ENCODE measurements around the gene MRPL53. TPM values are rescaled to one million over a fixed set of nuclear protein-coding genes. Genes with fewer than 3 reads are reported as not detected.
A peak's percentile ranks its signal among the peaks of the same experiment; 100 is the strongest.

MRPL53 gene
- total RNA-seq, 2 donors from 2014 or later, result 82.4 to 99.4 TPM

- ATAC-seq (no peak), DNase-seq (ENCODE audit: low spot score in 2 of 2) (no peak)
- Mint-ChIP-seq H3K9me3 (no peaks in the 10 kb centered on the region), H3K27ac (peak overlapping the region in 1 of 2 donors; percentile 75), H3K36me3 (peaks cover 27 to 38% of the 10 kb centered on the region in 2 donors)
These were observed 32.1 kb upstream of the MRPL53 start for GRCh38 chr2:74504591-74504990.

- H3K36me3 Mint-ChIP-seq, result peaks cover 27 to 38% of the 10 kb centered on the region in 2 donors
- DNase-seq (ENCODE audit: low spot score in 2 of 2) (no peak), ATAC-seq (no peak)
- no peak overlapping the region for H3K27ac Mint-ChIP-seq
- H3K9me3 Mint-ChIP-seq, result no peaks in the 10 kb centered on the region
These were observed 31.3 kb upstream of the MRPL53 start for GRCh38 chr2:74503506-74504475.

- peak; percentile 57 to 72 for DNase-seq (ENCODE audit: low spot score in 2 of 2)
- Mint-ChIP-seq H3K9me3 (no peaks in the 10 kb centered on the region), H3K27ac (no peak overlapping the region), H3K36me3 (peaks cover 27 to 38% of the 10 kb centered on the region in 2 donors)
- peak; percentile 15 to 54 for ATAC-seq
These were observed 30.4 kb upstream of the MRPL53 start for GRCh38 chr2:74502720-74503505.

- DNase-seq (ENCODE audit: low spot score in 2 of 2), result no peak
- ATAC-seq, result no peak
- no peaks in the 10 kb centered on the region for H3K9me3 Mint-ChIP-seq
- H3K36me3 Mint-ChIP-seq, result peaks cover 26 to 34% of the 10 kb centered on the region in 2 donors
- no peak overlapping the region for H3K27ac Mint-ChIP-seq
These were observed 29.8 kb upstream of the MRPL53 start for GRCh38 chr2:74502147-74502719.

- Mint-ChIP-seq H3K36me3 (peaks cover 19 to 27% of the 10 kb centered on the region in 2 donors), H3K27ac (no peak overlapping the region), H3K9me3 (no peaks in the 10 kb centered on the region)
These were observed 29.0 kb upstream of the MRPL53 start for GRCh38 chr2:74501335-74502071.

GRCh38 chr2:74500578-74500946, 28.1 kb upstream of the MRPL53 start:
- ATAC-seq, result no peak
- no peak overlapping the region for H3K27ac Mint-ChIP-seq
- DNase-seq (ENCODE audit: low spot score in 2 of 2), result no peak
- no peaks in the 10 kb centered on the region for H3K9me3 Mint-ChIP-seq
- H3K36me3 Mint-ChIP-seq, result peaks cover 16 to 22% of the 10 kb centered on the region in 2 donors

More at GRCh38 chr2:74501335-74502071, 29.0 kb upstream of the MRPL53 start:
- DNase-seq (ENCODE audit: low spot score in 2 of 2) (no peak), ATAC-seq (no peak)

GRCh38 chr2:74499940-74500577, 27.6 kb upstream of the MRPL53 start:
- DNase-seq (ENCODE audit: low spot score in 2 of 2), result no peak
- ATAC-seq, result no peak
- H3K36me3 Mint-ChIP-seq, result peaks cover 13 to 17% of the 10 kb centered on the region in 2 donors
- H3K9me3 Mint-ChIP-seq, result no peaks in the 10 kb centered on the region
- H3K27ac Mint-ChIP-seq, result no peak overlapping the region

GRCh38 chr2:74499267-74499939, 26.9 kb upstream of the MRPL53 start, which contains the start of gene LBX2:
TSS of gene LBX2 (minus strand) at chr2:74499603. CDS start at chr2:74499537, 66 bp downstream.
- ATAC-seq (peak in 1 of 2 donors; percentile 45), DNase-seq (ENCODE audit: low spot score in 2 of 2) (peak in 1 of 2 donors; percentile 51)
- H3K36me3 Mint-ChIP-seq, result peaks cover 6 to 10% of the 10 kb centered on the region in 2 donors
- peak within 1 kb of the TSS; percentile 17 to 69 for H3K27ac Mint-ChIP-seq
- no peaks in the 10 kb centered on the region for H3K9me3 Mint-ChIP-seq

GRCh38 chr2:74498500-74499266, 26.2 kb upstream of the MRPL53 start:
- Mint-ChIP-seq H3K9me3 (no peaks in the 10 kb centered on the region), H3K27ac (peak overlapping the region; percentile 17 to 69), H3K36me3 (peaks cover 5 to 11% of the 10 kb centered on the region in 2 donors)
- ATAC-seq, result peak; percentile 70 to 81
- peak in 1 of 2 donors; percentile 42 for DNase-seq (ENCODE audit: low spot score in 2 of 2)

GRCh38 chr2:74497777-74498499, 25.5 kb upstream of the MRPL53 start:
- no peaks in the 10 kb centered on the region for H3K9me3 Mint-ChIP-seq
- DNase-seq (ENCODE audit: low spot score in 2 of 2), result no peak
- peaks cover 7 to 13% of the 10 kb centered on the region in 2 donors for H3K36me3 Mint-ChIP-seq
- H3K27ac Mint-ChIP-seq, result peak overlapping the region in 1 of 2 donors; percentile 17
- ATAC-seq, result peak in 1 of 2 donors; percentile 42

GRCh38 chr2:74496997-74497776, 24.7 kb upstream of the MRPL53 start:
- DNase-seq (ENCODE audit: low spot score in 2 of 2), result no peak
- H3K9me3 Mint-ChIP-seq, result no peaks in the 10 kb centered on the region
- peaks cover 7 to 15% of the 10 kb centered on the region in 2 donors for H3K36me3 Mint-ChIP-seq
- no peak overlapping the region for H3K27ac Mint-ChIP-seq
- no peak for ATAC-seq

- ATAC-seq (no peak), DNase-seq (ENCODE audit: low spot score in 2 of 2) (no peak)
- Mint-ChIP-seq H3K36me3 (peaks cover 7 to 20% of the 10 kb centered on the region in 2 donors), H3K27ac (no peak overlapping the region), H3K9me3 (no peaks in the 10 kb centered on the region)
These were observed 23.0 kb upstream of the MRPL53 start for GRCh38 chr2:74495440-74495839.

- Mint-ChIP-seq H3K36me3 (peaks cover 7 to 27% of the 10 kb centered on the region in 2 donors), H3K27ac (peak overlapping the region in 1 of 2 donors; percentile 84), H3K9me3 (no peaks in the 10 kb centered on the region)
- ATAC-seq (no peak), DNase-seq (ENCODE audit: low spot score in 2 of 2) (no peak)
These were observed 21.1 kb upstream of the MRPL53 start for GRCh38 chr2:74493546-74493945.

Data from activated naive CD4-positive, alpha-beta T cell treated with anti-CD3 and anti-CD28 coated beads, Interleukin-2, amount 50 U/mL, for 72 hours (primary cell).